Nucleus accumbens (tissue), 56 donors: Measurements from ENCODE around the gene PDS5B.
A peak's percentile ranks its signal among the peaks of the same experiment; 100 is the strongest.

ENCODE experiments used
- DNase-seq, 56 donors: peaks; one replicate each; lab custom pipeline; 2025; lab: John Stamatoyannopoulos, UW

PDS5B gene

GRCh38 chr13:32639502-32640105, 53.4 kb downstream of the PDS5B start:
- DNase-seq, result peak in 28 of 56 donors; percentile 0 to 70 (median 24)

DNA sequence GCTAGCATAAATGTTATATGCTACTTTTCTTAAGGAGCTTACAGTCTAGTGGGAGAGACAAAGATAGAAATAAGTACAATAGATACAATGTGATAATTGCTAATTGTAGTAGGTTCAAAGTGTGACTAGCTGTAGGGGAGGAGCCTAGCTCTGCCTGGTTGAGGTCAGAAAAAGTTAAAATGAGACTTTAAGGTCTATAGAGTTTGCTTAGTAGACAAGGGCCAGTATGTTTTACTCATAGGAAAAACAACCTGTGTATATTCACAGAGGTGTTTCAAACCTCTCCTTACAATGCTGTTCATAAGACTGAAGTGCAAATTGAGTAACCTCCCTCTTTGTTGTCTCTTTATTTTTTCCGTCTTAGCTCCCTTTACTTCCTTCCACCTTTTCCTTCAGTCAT, 56.1 kb downstream of the PDS5B start:
- no peak for DNase-seq

DNA sequence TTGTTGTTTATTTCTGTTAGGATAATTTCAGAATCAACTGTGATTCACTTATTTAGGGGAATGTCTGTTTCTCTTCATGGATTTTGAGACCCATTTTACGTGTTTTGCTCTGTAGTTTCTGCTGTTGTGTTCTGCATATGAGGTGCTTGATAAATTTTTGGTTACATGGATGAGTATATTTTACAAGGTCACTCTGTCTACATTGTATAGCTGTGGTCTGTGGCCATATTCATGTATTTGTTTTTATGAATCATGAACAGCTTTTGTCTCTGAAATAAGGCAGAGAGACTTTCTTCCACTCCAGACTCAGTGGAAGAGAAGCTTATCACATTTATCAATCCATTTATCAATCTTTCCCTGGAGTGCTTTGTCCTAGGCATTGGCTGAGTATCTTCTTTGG, 56.6 kb downstream of the PDS5B start:
- no peak for DNase-seq

- no peak for DNase-seq
These were observed 59.6 kb downstream of the PDS5B start for GRCh38 chr13:32645854-32646253.

- DNase-seq, result no peak
These were observed 61.7 kb downstream of the PDS5B start for GRCh38 chr13:32647926-32648325.

- peak in 30 of 56 donors; percentile 1 to 62 (median 15) for DNase-seq
These were observed 64.6 kb downstream of the PDS5B start for GRCh38 chr13:32650705-32651311.

GRCh38 chr13:32657309-32657708, 71.1 kb downstream of the PDS5B start:
- no peak for DNase-seq

GRCh38 chr13:32659736-32660135, 73.5 kb downstream of the PDS5B start:
- no peak for DNase-seq

- DNase-seq, result no peak
These were observed 74.0 kb downstream of the PDS5B start for GRCh38 chr13:32660227-32660626.

DNA sequence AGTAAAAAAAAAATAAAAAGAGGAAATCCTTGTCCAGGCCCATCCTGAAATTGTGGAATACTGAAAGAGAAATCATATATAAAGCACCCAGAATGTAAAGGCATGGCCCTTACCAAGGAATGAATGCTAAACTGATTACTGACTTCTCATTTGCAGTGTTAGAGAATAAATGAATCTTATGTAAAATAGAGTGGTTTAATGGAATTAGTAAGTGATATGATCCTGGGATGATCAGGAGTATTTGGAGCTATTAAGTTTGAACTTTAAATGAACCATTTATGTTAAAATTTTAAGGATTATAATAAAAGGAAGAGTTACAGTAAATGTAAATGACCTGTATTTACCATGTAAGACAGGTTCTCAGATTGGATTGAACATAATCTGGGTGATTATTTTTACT, 75.4 kb downstream of the PDS5B start:
- DNase-seq, result no peak

DNA sequence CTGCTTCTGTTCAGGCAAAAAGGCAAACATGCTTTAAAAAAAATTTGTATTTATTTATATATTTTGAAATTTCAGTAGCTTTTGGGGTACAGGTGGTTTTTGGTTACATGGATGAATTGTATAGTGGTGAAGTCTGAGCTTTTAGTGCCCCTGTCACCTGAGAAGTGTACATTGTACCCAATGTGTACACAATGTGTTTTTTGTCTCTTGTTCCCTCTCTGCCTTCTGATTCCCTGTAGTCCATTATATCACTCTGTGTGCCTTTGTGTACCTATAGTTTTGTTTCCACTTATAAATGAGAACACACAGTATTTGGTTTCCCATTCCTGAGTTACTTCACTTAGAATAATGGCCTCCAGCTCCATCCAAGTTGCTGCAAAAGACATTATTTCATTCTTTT, 77.4 kb downstream of the PDS5B start:
- no peak for DNase-seq

DNA sequence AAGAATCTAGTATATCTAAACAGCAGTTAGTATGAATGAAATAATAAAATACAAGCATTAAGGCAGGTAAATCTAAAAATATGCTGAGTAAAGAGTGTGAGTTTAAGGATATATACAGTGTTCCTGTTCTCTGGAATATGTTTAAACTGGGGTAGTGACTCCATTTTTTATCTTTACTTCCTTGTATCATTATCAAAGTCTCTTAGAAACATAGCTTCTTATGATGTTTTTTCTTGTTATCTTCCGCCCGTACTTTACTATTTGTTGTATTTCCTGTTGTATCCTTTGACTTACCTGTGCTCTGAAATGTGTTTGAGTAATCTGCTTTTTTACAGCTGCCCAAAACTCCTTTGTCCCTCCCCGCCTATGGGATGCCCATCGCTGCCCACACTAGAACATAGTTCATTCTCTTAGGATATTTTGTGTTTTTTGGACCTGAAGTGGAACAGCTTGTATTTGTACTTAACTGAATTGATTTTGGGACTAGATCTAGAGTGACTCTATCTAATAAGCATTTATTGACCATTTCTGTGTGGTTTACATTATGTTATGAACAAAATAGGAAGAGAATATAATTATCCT, 80.8 kb downstream of the PDS5B start:
- DNase-seq, result no peak

DNA sequence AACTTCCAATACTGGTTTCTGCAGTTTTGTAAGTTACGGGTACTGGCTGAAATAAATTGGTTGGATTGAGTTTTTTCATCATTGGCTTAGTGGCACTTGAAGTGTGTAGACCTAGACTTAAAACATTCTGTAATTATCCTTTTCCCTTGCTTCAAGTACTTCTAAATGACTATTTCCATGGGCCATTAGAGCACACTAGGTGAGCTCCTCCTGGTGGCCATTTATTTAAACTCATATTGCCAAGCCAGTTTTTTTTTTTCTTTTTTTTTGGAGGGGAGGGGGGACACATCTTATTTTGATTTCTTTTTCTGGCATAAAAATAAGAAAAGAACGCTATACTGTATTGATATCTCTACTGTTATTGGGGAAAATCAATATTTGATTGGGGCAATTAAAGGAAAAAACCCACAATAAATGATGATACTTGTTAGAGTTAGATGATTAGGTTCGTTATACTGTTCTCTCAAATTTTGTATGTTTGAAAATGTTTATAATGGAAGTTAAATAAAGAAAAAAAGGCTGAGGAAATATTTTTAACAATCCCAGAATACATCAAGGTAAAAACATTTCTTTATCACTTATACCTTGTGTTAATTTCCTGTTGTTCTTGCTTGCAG, 82.9 kb downstream of the PDS5B start:
- no peak for DNase-seq

GRCh38 chr13:32674503-32674902, 88.3 kb downstream of the PDS5B start:
- DNase-seq, result no peak

DNA sequence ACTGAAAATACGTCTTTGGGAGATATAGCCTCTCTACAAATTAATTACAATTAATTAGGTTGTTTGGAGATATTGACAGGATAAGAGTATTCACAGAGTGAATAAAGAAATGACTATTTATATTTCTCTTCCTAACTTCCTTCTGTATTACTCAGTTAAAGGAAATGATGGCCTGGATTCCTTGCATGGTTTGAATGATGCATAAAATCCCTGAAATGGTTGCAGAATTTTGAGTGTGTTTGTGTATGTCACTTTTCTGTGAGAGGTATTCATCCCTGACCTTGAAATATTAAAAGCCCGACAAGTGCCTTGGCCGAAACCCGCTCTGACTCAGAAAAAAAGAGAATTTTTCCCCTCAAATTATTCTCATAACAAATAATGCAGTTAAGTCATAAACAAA, 90.0 kb downstream of the PDS5B start:
- DNase-seq, result no peak

DNA sequence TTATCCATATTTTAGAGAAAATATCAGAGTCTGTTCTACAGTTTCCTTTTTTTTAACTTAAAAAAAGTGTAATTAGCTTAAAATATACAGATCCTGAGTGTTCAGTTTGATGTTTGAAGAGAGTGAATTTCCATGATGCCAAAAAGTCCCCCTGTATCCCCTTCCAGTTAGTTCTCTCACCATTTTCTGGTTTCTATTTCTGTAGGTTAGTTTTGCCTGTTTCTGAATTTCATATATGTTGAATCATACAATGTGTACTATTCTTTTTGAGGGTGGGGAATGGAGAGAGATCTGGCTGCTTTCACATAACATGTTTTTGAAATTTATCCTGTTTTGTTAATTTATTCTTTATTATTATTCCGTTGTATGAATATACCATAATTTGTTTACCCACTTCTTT, 95.9 kb downstream of the PDS5B start:
- DNase-seq, result no peak

DNA sequence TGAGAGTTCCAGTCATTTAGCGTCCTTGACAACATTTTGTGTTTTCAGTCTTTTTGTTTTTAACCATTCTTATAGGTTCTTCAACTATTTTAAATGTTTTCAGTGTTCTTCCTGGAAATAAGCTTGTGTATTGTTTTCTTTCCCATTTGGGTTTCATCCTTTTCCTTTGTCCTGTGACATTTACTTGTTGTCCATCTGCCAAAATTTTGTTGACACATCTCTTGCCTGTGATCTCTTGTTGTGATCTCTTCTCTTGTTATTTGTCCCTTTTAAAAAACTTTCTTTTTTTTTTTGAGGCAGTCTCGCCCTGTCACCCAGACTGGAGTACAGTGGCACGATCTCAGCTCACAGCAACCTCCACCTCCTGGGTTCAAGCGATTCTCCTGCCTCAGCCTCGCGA, 96.5 kb downstream of the PDS5B start:
- DNase-seq, result no peak

DNA sequence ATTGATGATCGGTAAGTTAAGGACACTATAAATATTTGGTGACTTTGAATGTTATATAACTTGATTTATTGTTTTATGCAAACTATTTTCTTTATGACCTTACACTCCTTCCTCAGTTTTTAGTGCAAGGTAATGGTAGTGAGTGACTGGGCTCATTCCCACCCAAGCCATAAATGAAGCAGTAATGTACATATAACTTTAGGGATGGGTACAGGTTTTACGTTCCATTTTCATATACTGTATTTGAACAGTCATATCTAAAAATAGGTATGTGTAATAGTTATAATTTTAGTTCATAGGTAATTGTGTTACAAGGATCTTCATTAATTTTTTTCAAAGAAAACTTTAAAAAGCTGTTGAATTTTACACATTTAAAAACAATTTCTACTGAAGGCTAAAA, 101.0 kb downstream of the PDS5B start:
- no peak for DNase-seq

GRCh38 chr13:32695602-32696250, 109.5 kb downstream of the PDS5B start:
- DNase-seq, result no peak

GRCh38 chr13:32707471-32707870, 121.2 kb downstream of the PDS5B start:
- no peak for DNase-seq

DNA sequence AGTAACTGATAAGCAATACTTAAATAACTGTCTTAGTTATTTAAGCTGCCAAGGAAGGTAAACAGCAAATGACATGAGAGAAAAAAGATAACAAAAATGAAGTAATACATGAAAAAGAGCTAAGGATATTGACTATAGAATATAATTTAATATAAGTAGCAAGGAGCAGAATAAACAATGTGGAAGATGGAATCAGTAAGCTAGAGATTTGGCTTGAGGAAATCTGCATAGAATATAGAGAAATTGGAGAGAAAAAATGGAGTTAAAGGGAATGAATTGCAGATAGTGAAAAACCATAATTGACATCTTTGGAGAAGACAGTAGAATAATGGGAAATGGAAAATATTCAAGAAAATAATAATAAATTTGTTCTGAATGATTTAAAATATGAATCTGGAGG, 127.1 kb downstream of the PDS5B start:
- DNase-seq, result no peak
